LNCAP (cell line): ENCODE data around the gene NUDT1.

Source experiments
- CTCF ChIP-seq: fragments of 450-650 bp; IDR thresholded peaks from 2 replicates; pipeline ENCODE4 v1.5.1; 2017; ENCODE audit warnings: mild to moderate bottlenecking

Gene NUDT1

GRCh38 chr7:2270495-2270894, 28.5 kb downstream of the NUDT1 start:
- TF ChIP-seq CTCF: no peak

- TF ChIP-seq CTCF: no peak
Observed at GRCh38 chr7:2271273-2272026, 29.4 kb downstream of the NUDT1 start.

DNA sequence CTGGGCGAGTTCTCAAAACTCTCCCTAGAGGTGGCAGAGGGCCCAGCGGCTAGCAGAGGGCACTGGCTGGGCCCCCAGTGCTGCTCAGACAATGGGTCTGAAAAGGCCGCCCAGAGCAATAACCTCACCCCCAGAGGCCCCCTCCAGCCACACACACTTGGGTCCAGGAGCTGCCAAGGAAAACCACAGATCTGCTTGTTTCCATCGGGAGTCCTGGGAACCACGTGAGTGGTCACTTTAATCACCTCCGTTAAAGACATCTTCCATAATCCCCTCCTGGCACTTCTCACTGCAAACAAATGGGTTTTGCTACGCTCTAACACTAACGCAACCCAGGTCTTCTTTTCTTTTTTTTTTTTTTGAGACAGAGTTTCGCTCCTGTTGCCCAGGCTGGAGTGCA, 30.0 kb downstream of the NUDT1 start:
- no peak for TF ChIP-seq CTCF

- TF ChIP-seq CTCF: no peak
Observed at GRCh38 chr7:2273866-2274265, 31.8 kb downstream of the NUDT1 start.

- TF ChIP-seq CTCF: no peak
Observed at GRCh38 chr7:2274666-2275065, 32.6 kb downstream of the NUDT1 start.

DNA sequence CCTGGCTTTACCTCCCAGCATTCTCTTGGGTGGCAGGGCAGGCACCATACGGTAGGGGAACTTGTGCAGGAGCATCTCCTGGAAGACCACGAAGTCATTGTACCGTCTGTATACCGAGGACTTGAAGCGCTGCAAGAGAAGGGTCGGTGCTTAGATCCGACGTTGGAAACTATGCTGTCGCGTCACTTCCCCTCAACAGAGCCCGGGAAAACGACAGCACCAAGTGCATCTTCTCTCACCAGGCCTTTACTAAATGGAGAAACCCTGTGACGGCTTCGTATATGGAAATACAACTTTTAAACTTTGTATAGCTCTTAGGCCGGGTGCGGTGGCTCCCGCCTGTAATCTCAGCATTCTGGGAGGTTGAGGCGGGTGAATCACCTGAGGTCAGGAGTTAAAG, 33.1 kb downstream of the NUDT1 start:
- no peak for TF ChIP-seq CTCF

DNA sequence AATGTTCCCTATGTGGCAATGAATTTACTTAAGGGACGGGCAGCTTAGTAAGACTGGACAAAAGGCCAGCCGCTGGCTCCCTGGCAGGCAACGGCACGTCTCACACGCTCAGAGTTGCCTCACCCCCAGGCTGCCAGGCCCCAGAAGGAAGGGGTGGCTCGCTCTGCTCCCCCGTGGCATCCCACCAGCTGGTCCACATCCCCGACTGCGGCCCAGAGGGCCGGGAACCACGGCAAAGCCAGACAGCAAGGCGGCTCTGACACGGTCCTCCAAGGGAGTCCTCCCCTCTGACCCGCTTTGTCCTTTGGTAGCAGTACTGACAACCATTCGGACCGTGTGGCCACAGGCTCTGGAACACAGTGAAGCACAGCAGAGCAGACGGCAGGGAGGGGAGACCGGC, 34.1 kb downstream of the NUDT1 start:
- no peak for TF ChIP-seq CTCF

GRCh38 chr7:2278026-2278425, 36.0 kb downstream of the NUDT1 start:
- TF ChIP-seq CTCF: no peak
